DND-41 (cell line): ENCODE measurements around the gene RAB3B.

Experiments
- EZH2 ChIP-seq: IDR thresholded peaks from 3 replicates; pipeline ENCODE4 v1.6.1; 2012; ENCODE audit warnings: borderline replicate concordance, low read depth, mild to moderate bottlenecking, moderate library complexity, low read length, inconsistent platforms; ENCODE audit not compliant: severe bottlenecking
- TF ChIP-seq, protein P1 (sequence below): IDR thresholded peaks from 2 replicates; pipeline ENCODE4 v1.5.1; 2012; ENCODE audit warnings: borderline replicate concordance, low read length, moderate library complexity, mild to moderate bottlenecking; ENCODE audit not compliant: poor library complexity, severe bottlenecking; ENCODE audit errors: extremely low read depth

DNA sequence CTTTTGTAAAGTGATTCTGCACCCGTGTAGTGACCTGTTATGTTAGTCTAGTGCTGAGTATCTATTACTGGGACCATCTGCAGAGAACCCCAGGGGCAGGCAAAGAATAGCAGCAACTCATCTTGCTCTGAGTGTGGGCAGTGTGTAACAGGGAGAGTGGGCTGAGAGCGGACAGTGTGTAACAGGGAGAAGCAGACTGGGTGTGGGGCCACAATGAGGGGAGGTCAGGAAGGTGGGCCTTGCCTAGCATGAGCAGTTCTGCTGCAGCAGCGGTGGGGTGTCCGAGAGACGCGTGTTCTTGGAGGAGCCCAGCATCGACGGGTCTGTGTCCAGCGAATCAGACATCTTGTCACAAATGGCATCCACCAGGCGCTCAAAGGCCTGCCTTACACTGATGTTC, 70.8 kb downstream of the RAB3B start:
- TF ChIP-seq, protein P1, sequence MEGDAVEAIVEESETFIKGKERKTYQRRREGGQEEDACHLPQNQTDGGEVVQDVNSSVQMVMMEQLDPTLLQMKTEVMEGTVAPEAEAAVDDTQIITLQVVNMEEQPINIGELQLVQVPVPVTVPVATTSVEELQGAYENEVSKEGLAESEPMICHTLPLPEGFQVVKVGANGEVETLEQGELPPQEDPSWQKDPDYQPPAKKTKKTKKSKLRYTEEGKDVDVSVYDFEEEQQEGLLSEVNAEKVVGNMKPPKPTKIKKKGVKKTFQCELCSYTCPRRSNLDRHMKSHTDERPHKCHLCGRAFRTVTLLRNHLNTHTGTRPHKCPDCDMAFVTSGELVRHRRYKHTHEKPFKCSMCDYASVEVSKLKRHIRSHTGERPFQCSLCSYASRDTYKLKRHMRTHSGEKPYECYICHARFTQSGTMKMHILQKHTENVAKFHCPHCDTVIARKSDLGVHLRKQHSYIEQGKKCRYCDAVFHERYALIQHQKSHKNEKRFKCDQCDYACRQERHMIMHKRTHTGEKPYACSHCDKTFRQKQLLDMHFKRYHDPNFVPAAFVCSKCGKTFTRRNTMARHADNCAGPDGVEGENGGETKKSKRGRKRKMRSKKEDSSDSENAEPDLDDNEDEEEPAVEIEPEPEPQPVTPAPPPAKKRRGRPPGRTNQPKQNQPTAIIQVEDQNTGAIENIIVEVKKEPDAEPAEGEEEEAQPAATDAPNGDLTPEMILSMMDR = no peak
- TF ChIP-seq EZH2 = no peak
